Endodermal cell (in vitro differentiated cells): ENCODE measurements around the gene ADGRB2. TPM values are rescaled to one million over a fixed set of nuclear protein-coding genes. Genes with fewer than 3 reads are reported as not detected.

Experiments used
- DNase-seq: peaks from one replicate; pipeline ENCODE4 v3.0.0-alpha.2; 2017
- H3K27ac ChIP-seq: 2 replicates; pipeline ENCODE4 v1.5.1; 2013; ENCODE audit warnings: mild to moderate bottlenecking, low read depth, low read length, moderate library complexity
- H3K27me3 ChIP-seq: 2 replicates; pipeline ENCODE4 v1.6.1; 2013; ENCODE audit warnings: mild to moderate bottlenecking, low read length, moderate library complexity; ENCODE audit not compliant: insufficient read depth, control insufficient read depth, poor library complexity, severe bottlenecking
- H3K36me3 ChIP-seq: 2 replicates; pipeline ENCODE4 v1.7.0; 2013; ENCODE audit warnings: mild to moderate bottlenecking, low read length, moderate library complexity; ENCODE audit not compliant: control insufficient read depth, insufficient read depth
- H3K4me1 ChIP-seq: one replicate; pipeline ENCODE4 v1.7.0; 2013; ENCODE audit warnings: low read length; ENCODE audit not compliant: control insufficient read depth, insufficient read depth
- H3K4me3 ChIP-seq: 2 replicates; pipeline ENCODE4 v1.5.1; 2013; ENCODE audit warnings: mild to moderate bottlenecking, low read length, moderate library complexity
- H3K9ac ChIP-seq: 2 replicates; pipeline ENCODE4 v1.6.1; 2013; ENCODE audit warnings: mild to moderate bottlenecking, low read length, moderate library complexity; ENCODE audit not compliant: poor library complexity, severe bottlenecking; ENCODE audit errors: extremely low read depth
- H3K9me3 ChIP-seq: 2 replicates; pipeline ENCODE4 v1.6.1; 2013; ENCODE audit warnings: mild to moderate bottlenecking, low read length, moderate library complexity; ENCODE audit not compliant: control insufficient read depth
- H3K27ac Mint-ChIP-seq: 2 replicates; pipeline ENCODE4 v1.8.0; 2020; ENCODE audit warnings: mixed read lengths
- H3K27me3 Mint-ChIP-seq: 2 replicates; pipeline ENCODE4 v1.8.0; 2021; ENCODE audit warnings: mild to moderate bottlenecking, mixed read lengths; ENCODE audit not compliant: insufficient read depth
- H3K36me3 Mint-ChIP-seq: 2 replicates; pipeline ENCODE4 v1.8.0; 2020; ENCODE audit warnings: low read depth, mixed read lengths
- H3K4me1 Mint-ChIP-seq: 2 replicates; pipeline ENCODE4 v1.8.0; 2020; ENCODE audit warnings: mixed read lengths
- H3K4me3 Mint-ChIP-seq: 2 replicates; pipeline ENCODE4 v1.8.0; 2020; ENCODE audit warnings: mild to moderate bottlenecking, moderate library complexity, mixed read lengths
- H3K9me3 Mint-ChIP-seq: 2 replicates; pipeline ENCODE4 v1.8.0; 2020; ENCODE audit warnings: mild to moderate bottlenecking, mixed read lengths
- WGBS, 2 experiments: methylation state at CpG; one replicate each; pipeline versions ENCODE4 v1.1.5 to v1.1.7; 2013; ENCODE audit warnings: missing lambda C conversion rate in 2 of 2, mixed read lengths in 1 of 2; ENCODE audit not compliant: insufficient coverage in 1 of 2, insufficient read length in 1 of 2; 5-methylcytosine and 5-hydroxymethylcytosine counted together
- total RNA-seq, 2 donors: library from RNA; stranded (reverse); fragmentation: NEBNext Ultra II Directional in 1 of 2; extraction: Animal tissue kit (Norgen Biotek cat#: 25700) in 1 of 2; gene quantifications; 2 replicates in 1 of 2; 3 replicates in 1 of 2; pipeline ENCODE4 v1.2.1, GENCODE V29; 2021
- TF ChIP-seq, protein P1 (sequence below): fragments of 200-600 bp; sonication (generic); conservative IDR thresholded peaks from 2 replicates; pipeline ENCODE4 v1.5.0; 2021; ENCODE audit warnings: antibody characterized with exemption, mild to moderate bottlenecking

Gene ADGRB2
- total RNA-seq, 2 donors from 2014 or later: 13.1 to 22.7 TPM

- Mint-ChIP-seq H3K4me3 (no peak overlapping the region), H3K9me3 (no peaks in the 10 kb centered on the region), H3K27ac (no peak overlapping the region), H3K4me1 (no peaks in the 10 kb centered on the region), H3K36me3 (no peaks in the 10 kb centered on the region), H3K27me3 (no peaks in the 10 kb centered on the region)
- no peak overlapping the region for H3K9ac ChIP-seq
- TF ChIP-seq, protein P1, sequence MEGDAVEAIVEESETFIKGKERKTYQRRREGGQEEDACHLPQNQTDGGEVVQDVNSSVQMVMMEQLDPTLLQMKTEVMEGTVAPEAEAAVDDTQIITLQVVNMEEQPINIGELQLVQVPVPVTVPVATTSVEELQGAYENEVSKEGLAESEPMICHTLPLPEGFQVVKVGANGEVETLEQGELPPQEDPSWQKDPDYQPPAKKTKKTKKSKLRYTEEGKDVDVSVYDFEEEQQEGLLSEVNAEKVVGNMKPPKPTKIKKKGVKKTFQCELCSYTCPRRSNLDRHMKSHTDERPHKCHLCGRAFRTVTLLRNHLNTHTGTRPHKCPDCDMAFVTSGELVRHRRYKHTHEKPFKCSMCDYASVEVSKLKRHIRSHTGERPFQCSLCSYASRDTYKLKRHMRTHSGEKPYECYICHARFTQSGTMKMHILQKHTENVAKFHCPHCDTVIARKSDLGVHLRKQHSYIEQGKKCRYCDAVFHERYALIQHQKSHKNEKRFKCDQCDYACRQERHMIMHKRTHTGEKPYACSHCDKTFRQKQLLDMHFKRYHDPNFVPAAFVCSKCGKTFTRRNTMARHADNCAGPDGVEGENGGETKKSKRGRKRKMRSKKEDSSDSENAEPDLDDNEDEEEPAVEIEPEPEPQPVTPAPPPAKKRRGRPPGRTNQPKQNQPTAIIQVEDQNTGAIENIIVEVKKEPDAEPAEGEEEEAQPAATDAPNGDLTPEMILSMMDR: no peak
- no peaks in the 10 kb centered on the region for H3K27me3 ChIP-seq
- 90 to 97% methylated on average over 5 to 8 of the region's 8 CpGs for WGBS, 2 experiments
- no peaks in the 10 kb centered on the region for H3K36me3 ChIP-seq
- H3K4me3 ChIP-seq: no peak overlapping the region
- no peaks in the 10 kb centered on the region for H3K9me3 ChIP-seq
- no peak for DNase-seq
- H3K4me1 ChIP-seq: peaks cover 5% of the 10 kb centered on the region
- no peak overlapping the region for H3K27ac ChIP-seq
Measured at GRCh38 chr1:31685795-31686194, 78.3 kb downstream of the ADGRB2 start.

DNA sequence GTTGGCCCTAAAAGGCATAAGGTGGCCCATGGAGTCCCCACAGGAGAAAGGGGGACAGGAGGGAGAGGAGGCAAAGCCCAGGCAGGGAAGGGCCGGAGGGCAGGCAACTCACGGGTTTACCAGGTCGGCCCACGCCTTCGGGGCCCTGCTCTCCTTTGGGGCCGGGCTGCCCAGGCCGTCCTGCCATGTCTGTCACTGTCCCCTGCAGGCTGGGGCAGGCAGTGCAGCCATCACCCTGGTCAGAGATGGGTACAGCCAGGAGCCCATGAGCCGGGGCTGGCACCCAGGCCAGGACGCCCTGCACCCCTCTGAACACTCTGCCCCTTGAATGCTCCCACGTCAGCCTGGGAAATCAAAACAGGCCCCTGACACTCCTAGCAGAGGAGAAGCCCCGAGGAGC lies 80.1 kb downstream of the ADGRB2 start:
- peak; percentile 90 for DNase-seq
- H3K4me1 Mint-ChIP-seq: peaks cover 1% of the 10 kb centered on the region
- no peak overlapping the region for H3K4me3 Mint-ChIP-seq
- TF ChIP-seq, protein P1: peak; percentile 79
- no peaks in the 10 kb centered on the region for H3K9me3 Mint-ChIP-seq
- Histone ChIP-seq H3K27ac (no peak overlapping the region), H3K27me3 (no peaks in the 10 kb centered on the region), H3K9me3 (no peaks in the 10 kb centered on the region), H3K4me1 (peaks cover 6% of the 10 kb centered on the region), H3K9ac (no peak overlapping the region), H3K4me3 (no peak overlapping the region), H3K36me3 (no peaks in the 10 kb centered on the region)
- no peaks in the 10 kb centered on the region for H3K27me3 Mint-ChIP-seq
- 82 to 86% methylated on average over 3 to 11 of the region's 11 CpGs for WGBS, 2 experiments
- H3K36me3 Mint-ChIP-seq: no peaks in the 10 kb centered on the region
- H3K27ac Mint-ChIP-seq: no peak overlapping the region

DNA sequence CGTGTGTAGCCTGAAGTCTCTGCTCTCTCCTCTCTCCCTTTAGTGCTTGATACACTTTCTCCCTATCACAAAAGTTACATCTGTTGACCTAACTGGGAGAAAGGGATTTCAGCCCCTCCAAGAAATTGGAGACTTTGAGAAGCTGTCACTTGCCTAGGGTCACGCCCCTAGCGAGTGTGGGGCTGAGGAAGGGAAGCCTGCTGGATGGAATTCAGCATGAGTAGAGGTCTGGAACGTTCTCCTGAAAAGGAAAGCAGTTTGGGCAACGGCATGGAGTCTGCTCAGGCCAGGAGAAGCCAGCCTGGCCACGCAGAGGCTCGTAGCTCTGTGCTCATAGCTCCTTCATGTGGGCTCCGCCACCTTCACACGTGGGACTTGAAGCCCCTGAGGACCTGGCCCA lies 82.7 kb downstream of the ADGRB2 start:
- no peak overlapping the region for H3K27ac Mint-ChIP-seq
- Histone ChIP-seq H3K4me3 (no peak overlapping the region), H3K27ac (no peak overlapping the region), H3K9ac (no peak overlapping the region), H3K9me3 (no peaks in the 10 kb centered on the region), H3K36me3 (no peaks in the 10 kb centered on the region), H3K4me1 (peaks cover 6% of the 10 kb centered on the region), H3K27me3 (no peaks in the 10 kb centered on the region)
- WGBS, 2 experiments: 83 to 86% methylated on average over 5 to 9 of the region's 9 CpGs
- DNase-seq: peak; percentile 71
- no peaks in the 10 kb centered on the region for H3K36me3 Mint-ChIP-seq
- H3K4me3 Mint-ChIP-seq: no peak overlapping the region
- TF ChIP-seq, protein P1: peak; percentile 60
- H3K27me3 Mint-ChIP-seq: no peaks in the 10 kb centered on the region
- peaks cover 1% of the 10 kb centered on the region for H3K4me1 Mint-ChIP-seq
- no peaks in the 10 kb centered on the region for H3K9me3 Mint-ChIP-seq
